ENCODE results near the gene RIMS4. TPM values are rescaled to one million over a fixed set of nuclear protein-coding genes. Genes with fewer than 3 reads are reported as not detected.

The RIMS4 gene
- total and polyA plus RNA-seq, 2 of the 8 experiments (the other 6 are each of a cell fraction or from before 2014, with no cell fraction given), result 13.3 to 44.2 TPM

- TF ChIP-seq CHD7 (IDR thresholded peaks at IDR 0.05; ENCODE audit: insufficient replicate concordance, low read length) (no peak), CHD1 (IDR thresholded peaks at IDR 0.05; ENCODE audit: low read depth, low read length) (no peak), TBP (IDR thresholded peaks at IDR 0.05; ENCODE audit: low read depth, low read length) (no peak), SIX5 (IDR thresholded peaks at IDR 0.05; ENCODE audit: low read depth, low read length) (no peak)
Observed at GRCh38 chr20:44765091-44765490, 45.3 kb downstream of the RIMS4 start (continued).

Measured in H1 (cell line).